Neuronal stem cell (in vitro differentiated cells): ENCODE results near the gene SLC12A7.
"Not testable (repeated sequence)": the region's sequence is repeated elsewhere in the genome, so short reads cannot be mapped to it uniquely, and the experiment has no call there.

Source experiments
- DNase-seq: peaks from one replicate; pipeline ENCODE4 v3.0.0-alpha.2; 2013; ENCODE audit warnings: low spot score
- H2AFZ ChIP-seq: one replicate; pipeline ENCODE4 v1.6.1; 2013; ENCODE audit warnings: mild to moderate bottlenecking, low read length, inconsistent platforms
- H2AK5ac ChIP-seq: 2 replicates; pipeline ENCODE4 v1.6.1; 2013; ENCODE audit warnings: low read depth, mild to moderate bottlenecking, inconsistent platforms, low read length, moderate library complexity, mixed read lengths
- H2BK120ac ChIP-seq: 2 replicates; pipeline ENCODE4 v1.6.1; 2013; ENCODE audit warnings: low read depth, mild to moderate bottlenecking, inconsistent platforms, low read length, moderate library complexity, mixed read lengths
- H2BK12ac ChIP-seq: one replicate; pipeline ENCODE4 v1.6.1; 2013; ENCODE audit warnings: low read length, inconsistent platforms
- H2BK15ac ChIP-seq: 2 replicates; pipeline ENCODE4 v1.6.1; 2013; ENCODE audit warnings: mild to moderate bottlenecking, low read length, inconsistent platforms, mixed read lengths
- H2BK5ac ChIP-seq: one replicate; pipeline ENCODE4 v1.6.1; 2013; ENCODE audit warnings: inconsistent platforms, mild to moderate bottlenecking, low read length, moderate library complexity
- H3K14ac ChIP-seq: one replicate; pipeline ENCODE4 v1.6.1; 2013; ENCODE audit warnings: low read length, inconsistent platforms
- H3K18ac ChIP-seq: 2 replicates; pipeline ENCODE4 v1.6.1; 2013; ENCODE audit warnings: low read length, inconsistent platforms
- H3K23ac ChIP-seq: 2 replicates; pipeline ENCODE4 v1.6.1; 2013; ENCODE audit warnings: low read depth, mild to moderate bottlenecking, mixed read lengths, low read length, inconsistent platforms; ENCODE audit not compliant: poor library complexity
- H3K27ac ChIP-seq: replicated peaks from 3 replicates; pipeline ENCODE4 v1.5.1; 2013; ENCODE audit warnings: low read length, inconsistent platforms
- H3K27me3 ChIP-seq, 3 experiments: 2 replicates each; pipeline ENCODE4 v1.6.1; 2013; ENCODE audit warnings: low read length in 3 of 3, mild to moderate bottlenecking in 2 of 3, inconsistent platforms in 1 of 3, low read depth in 1 of 3, mixed read lengths in 1 of 3, moderate library complexity in 1 of 3; ENCODE audit not compliant: control insufficient read depth in 3 of 3, insufficient read depth in 3 of 3
- H3K36me3 ChIP-seq, 2 donors: replicated peaks in 1 of 2; 2 replicates each; pipeline ENCODE4 v1.6.1; 2013; ENCODE audit warnings: low read length in 2 of 2; ENCODE audit not compliant: control insufficient read depth in 2 of 2, insufficient read depth in 2 of 2
- H3K4ac ChIP-seq: 2 replicates; pipeline ENCODE4 v1.6.1; 2013; ENCODE audit warnings: inconsistent platforms, mild to moderate bottlenecking, low read length, moderate library complexity
- H3K4me1 ChIP-seq, 2 donors: 1 replicate in 1 of 2; 2 replicates in 1 of 2; pipeline ENCODE4 v1.6.1; 2013; ENCODE audit warnings: low read length in 2 of 2, low read depth in 1 of 2; ENCODE audit not compliant: control insufficient read depth in 2 of 2, insufficient read depth in 1 of 2
- H3K4me2 ChIP-seq: one replicate; pipeline ENCODE4 v1.6.1; 2013; ENCODE audit warnings: mild to moderate bottlenecking, low read length, inconsistent platforms; ENCODE audit not compliant: insufficient read depth, poor library complexity, severe bottlenecking
- H3K4me3 ChIP-seq, 2 donors: 2 replicates each; pipeline ENCODE4 v1.5.1; 2013; ENCODE audit warnings: low read length in 2 of 2, mild to moderate bottlenecking in 2 of 2, inconsistent platforms in 1 of 2, moderate library complexity in 1 of 2
- H3K79me1 ChIP-seq: one replicate; pipeline ENCODE4 v1.6.1; 2013; ENCODE audit warnings: low read depth, mild to moderate bottlenecking, inconsistent platforms, low read length, moderate library complexity
- H3K9ac ChIP-seq: one replicate; pipeline ENCODE4 v1.6.1; 2013; ENCODE audit warnings: mild to moderate bottlenecking, low read depth, low read length, inconsistent platforms; ENCODE audit not compliant: poor library complexity
- H3K9me3 ChIP-seq, 2 donors: replicated peaks in 1 of 2; 2 replicates each; pipeline versions ENCODE3 to v1.6.1; 2013; ENCODE audit warnings: low read length in 2 of 2, mild to moderate bottlenecking in 2 of 2, inconsistent platforms in 1 of 2, low read depth in 1 of 2, mixed read lengths in 1 of 2, moderate library complexity in 1 of 2; ENCODE audit not compliant: control insufficient read depth in 2 of 2, insufficient read depth in 1 of 2
- H4K8ac ChIP-seq: one replicate; pipeline ENCODE4 v1.6.1; 2013; ENCODE audit warnings: low read depth, mild to moderate bottlenecking, inconsistent platforms, low read length, moderate library complexity
- H4K91ac ChIP-seq: one replicate; pipeline ENCODE4 v1.6.1; 2013; ENCODE audit warnings: low read length, low read depth, mild to moderate bottlenecking, inconsistent platforms; ENCODE audit not compliant: poor library complexity
- WGBS, 2 donors: extraction: QIAGEN DNeasy Blood & Tissue Kit; methylation state at CpG; one replicate each; pipeline ENCODE4 v1.1.7; 2013; ENCODE audit warnings: missing lambda C conversion rate in 2 of 2, mixed read lengths in 1 of 2; ENCODE audit not compliant: insufficient read length in 2 of 2, insufficient replicate concordance in 1 of 2; ENCODE audit errors: extremely low coverage in 2 of 2; 5-methylcytosine and 5-hydroxymethylcytosine counted together

Gene SLC12A7

DNA sequence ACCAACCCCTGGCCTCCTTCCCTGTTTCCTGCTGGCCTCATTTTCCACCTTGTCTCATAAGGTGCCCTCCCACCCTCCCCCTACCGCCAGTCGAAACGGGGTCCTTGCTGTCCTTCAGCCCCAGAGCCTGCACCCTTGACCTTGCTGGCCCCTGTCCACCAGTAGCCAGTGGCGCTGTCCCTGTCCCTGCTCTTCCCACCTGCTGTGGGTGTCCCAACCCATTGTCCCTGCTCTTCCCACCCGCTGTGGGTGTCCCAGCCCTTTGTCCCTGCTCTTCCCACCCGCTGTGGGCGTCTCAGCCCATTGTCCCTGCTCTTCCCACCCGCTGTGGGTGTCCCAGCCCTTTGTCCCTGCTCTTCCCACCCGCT lies 89.9 kb downstream of the SLC12A7 start:
- H2BK12ac ChIP-seq, H4K8ac ChIP-seq, H3K9me3 ChIP-seq, H2BK120ac ChIP-seq, H3K36me3 ChIP-seq, H2BK15ac ChIP-seq, DNase-seq, H3K4me1 ChIP-seq, H3K4me2 ChIP-seq, H3K27me3 ChIP-seq, H2BK5ac ChIP-seq, H3K23ac ChIP-seq, H3K4me3 ChIP-seq, H3K9ac ChIP-seq, H3K4ac ChIP-seq, H3K27ac ChIP-seq, H3K79me1 ChIP-seq, H4K91ac ChIP-seq: not testable (repeated sequence)
- Histone ChIP-seq H3K14ac (peak overlapping the region; percentile 82), H2AFZ (peak overlapping the region; percentile 83), H2AK5ac (peak overlapping the region; percentile 46), H3K18ac (peak overlapping the region; percentile 80)
- WGBS, 2 donors, result no CpG with 5 or more reads among the region's 9 CpGs

DNA sequence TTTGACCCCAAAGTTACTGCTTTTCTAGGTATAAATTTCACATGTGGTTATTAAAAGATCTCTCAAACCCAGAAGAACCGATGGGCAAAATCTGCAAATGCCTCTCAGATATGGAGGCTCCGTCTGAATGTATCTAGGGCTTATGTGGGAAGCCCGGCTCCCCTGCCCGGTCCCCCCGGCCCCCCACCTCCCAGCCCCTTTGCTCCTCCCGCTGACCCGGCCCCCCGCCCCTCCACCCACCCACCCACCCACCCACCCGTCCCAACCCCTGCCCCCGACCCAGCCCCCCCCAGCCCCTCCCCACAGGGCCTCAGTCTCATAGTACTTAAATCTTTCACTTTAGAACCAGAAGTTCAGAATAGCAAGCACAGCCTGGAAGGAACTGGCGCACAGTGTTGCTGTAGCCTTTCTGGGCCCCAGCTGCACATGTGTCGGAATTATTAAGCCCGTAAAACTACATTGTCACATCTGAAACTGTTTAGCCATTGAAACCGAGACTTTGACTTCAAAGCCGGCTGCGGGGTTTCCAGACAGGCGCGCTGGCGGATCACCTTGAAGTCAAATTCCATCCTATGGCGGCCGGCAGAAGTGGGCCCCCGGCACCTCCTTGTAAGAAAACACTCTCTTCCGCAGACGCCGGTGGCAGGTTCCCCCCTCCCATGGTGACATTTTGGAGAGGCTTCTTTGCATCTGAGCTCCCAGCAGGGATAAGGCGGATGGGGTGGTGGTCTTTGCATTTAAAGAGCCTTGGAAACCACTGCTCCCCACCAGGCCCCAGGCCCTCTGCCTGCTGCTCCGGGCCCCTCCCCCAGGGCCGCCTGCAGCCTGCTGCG lies 90.5 kb downstream of the SLC12A7 start:
- DNase-seq, result no peak
- no peak overlapping the region for H2BK15ac ChIP-seq
- no peaks in the 10 kb centered on the region for H3K27me3 ChIP-seq
- H3K4me3 ChIP-seq, result no peak overlapping the region
- no peaks in the 10 kb centered on the region for H3K36me3 ChIP-seq
- H2AK5ac ChIP-seq, result peak overlapping the region; percentile 46
- no peak overlapping the region for H4K91ac ChIP-seq
- H4K8ac ChIP-seq, result no peak overlapping the region
- no peak overlapping the region for H3K4me2 ChIP-seq
- H3K4me1 ChIP-seq, result peaks cover 10 to 11% of the 10 kb centered on the region in 2 donors
- no peak overlapping the region for H3K18ac ChIP-seq
- H2BK5ac ChIP-seq, result no peak overlapping the region
- H3K27ac ChIP-seq, result no peak overlapping the region
- H2BK12ac ChIP-seq, result no peak overlapping the region
- no peak overlapping the region for H3K23ac ChIP-seq
- H3K14ac ChIP-seq, result no peak overlapping the region
- WGBS, 2 donors, result no CpG with 5 or more reads among the region's 29 CpGs
- H3K9me3 ChIP-seq, result no peaks in the 10 kb centered on the region
- no peak overlapping the region for H3K4ac ChIP-seq
- H2BK120ac ChIP-seq, result no peak overlapping the region
- peaks cover 3% of the 10 kb centered on the region for H3K79me1 ChIP-seq
- peak overlapping the region; percentile 83 for H2AFZ ChIP-seq
- no peak overlapping the region for H3K9ac ChIP-seq

- Histone ChIP-seq H3K23ac (peak overlapping the region; percentile 67), H3K4me1 (peaks cover 10 to 11% of the 10 kb centered on the region in 2 donors), H2BK120ac (no peak overlapping the region), H4K8ac (no peak overlapping the region), H3K9me3 (no peaks in the 10 kb centered on the region), H2BK15ac (no peak overlapping the region), H3K14ac (peak overlapping the region; percentile 2), H3K36me3 (no peaks in the 10 kb centered on the region), H2AK5ac (no peak overlapping the region), H3K4me3 (no peak overlapping the region), H3K27ac (no peak overlapping the region), H3K18ac (no peak overlapping the region), H3K4ac (no peak overlapping the region), H3K9ac (no peak overlapping the region), H2BK5ac (no peak overlapping the region), H4K91ac (no peak overlapping the region), H2AFZ (no peak overlapping the region), H3K4me2 (no peak overlapping the region), H2BK12ac (peak overlapping the region; percentile 82), H3K27me3 (no peaks in the 10 kb centered on the region), H3K79me1 (peaks cover 3% of the 10 kb centered on the region)
- DNase-seq, result no peak
- no CpG with 5 or more reads among the region's 16 CpGs for WGBS, 2 donors
Observed at GRCh38 chr5:1020452-1020961, 91.4 kb downstream of the SLC12A7 start.

DNA sequence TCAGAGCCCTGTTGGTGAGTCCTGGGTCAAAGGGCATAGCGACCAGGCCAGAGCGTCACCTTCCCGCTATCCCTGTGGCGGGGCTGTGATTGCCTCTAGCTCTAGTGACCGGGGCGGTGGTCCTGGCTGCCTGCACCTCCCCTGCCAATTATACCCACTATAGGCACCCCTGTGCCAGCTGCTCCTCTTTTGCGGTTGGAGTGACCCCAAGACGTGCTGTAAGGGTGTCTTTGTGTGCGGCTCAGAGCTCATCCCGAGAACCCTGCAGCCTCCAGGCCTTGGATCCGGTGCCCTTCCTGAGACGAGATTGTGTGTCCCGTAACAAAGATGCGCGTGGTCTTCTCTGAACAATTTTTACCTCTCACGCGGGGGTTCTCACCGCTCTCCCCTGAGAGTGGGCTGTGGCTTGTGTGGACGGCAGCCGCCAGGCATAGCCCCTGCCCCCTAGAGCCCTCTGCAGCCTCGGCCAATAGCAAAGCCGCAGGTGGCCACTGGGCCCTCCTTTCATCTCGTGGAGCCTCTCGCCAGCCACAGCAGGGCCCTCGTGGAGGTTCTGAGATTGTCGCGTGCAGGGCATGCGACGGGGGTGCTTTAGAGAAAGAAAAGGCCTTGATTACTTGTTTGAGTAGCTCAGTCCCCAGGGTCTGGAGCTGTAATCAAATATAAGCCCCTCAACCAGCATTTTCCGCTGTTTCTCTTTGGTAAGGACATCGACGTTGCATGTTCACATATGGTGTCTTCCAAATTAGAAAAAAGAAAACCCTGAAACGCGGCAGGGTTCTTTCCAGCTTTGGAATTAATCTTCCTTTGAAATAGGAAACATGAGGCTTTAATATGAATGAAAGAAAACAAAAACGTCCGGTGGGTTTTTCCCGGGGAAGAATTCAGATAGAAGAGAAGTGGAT lies 92.6 kb downstream of the SLC12A7 start:
- Histone ChIP-seq H3K9ac (no peak overlapping the region), H2BK12ac (no peak overlapping the region), H2BK120ac (no peak overlapping the region), H3K27ac (no peak overlapping the region), H3K9me3 (no peaks in the 10 kb centered on the region), H2AK5ac (peak overlapping the region; percentile 14), H3K36me3 (no peaks in the 10 kb centered on the region), H3K4me1 (peaks cover 10 to 11% of the 10 kb centered on the region in 2 donors), H4K8ac (no peak overlapping the region), H3K4ac (no peak overlapping the region), H2BK5ac (peak overlapping the region; percentile 39), H3K4me2 (no peak overlapping the region), H3K27me3 (no peaks in the 10 kb centered on the region), H3K4me3 (no peak overlapping the region), H3K18ac (no peak overlapping the region), H2BK15ac (no peak overlapping the region), H3K14ac (no peak overlapping the region), H2AFZ (peak overlapping the region; percentile 49), H3K23ac (no peak overlapping the region), H3K79me1 (peaks cover 3% of the 10 kb centered on the region), H4K91ac (no peak overlapping the region)
- DNase-seq, result no peak
- WGBS, 2 donors, result no CpG with 5 or more reads among the region's 37 CpGs
